Stimulated activated CD8-positive, alpha-beta memory T cell treated with anti-CD3 and anti-CD28 coated beads, Interleukin-12 subunit alpha, Interleukin-12 subunit beta, amount 100 ng/mL, for 4 hours (primary cell): ENCODE data around the gene TMPRSS6.

ENCODE experiments used
- DNase-seq: peaks from one replicate; pipeline ENCODE4 v3.0.0-alpha.2; 2020; ENCODE audit warnings: low read depth

Gene TMPRSS6

GRCh38 chr22:37117092-37117491, 7.6 kb upstream of the TMPRSS6 start:
- DNase-seq, result no peak

- DNase-seq, result no peak
Measured at GRCh38 chr22:37115032-37115431, 5.5 kb upstream of the TMPRSS6 start.

- DNase-seq, result no peak
Measured at GRCh38 chr22:37113757-37114156, 4.2 kb upstream of the TMPRSS6 start.

GRCh38 chr22:37112084-37112728, 2.7 kb upstream of the TMPRSS6 start:
- DNase-seq, result no peak

GRCh38 chr22:37111156-37111717, 1.7 kb upstream of the TMPRSS6 start:
- DNase-seq, result no peak

- DNase-seq, result no peak
Measured at GRCh38 chr22:37107816-37108621, 1.5 kb downstream of the TMPRSS6 start.

DNA sequence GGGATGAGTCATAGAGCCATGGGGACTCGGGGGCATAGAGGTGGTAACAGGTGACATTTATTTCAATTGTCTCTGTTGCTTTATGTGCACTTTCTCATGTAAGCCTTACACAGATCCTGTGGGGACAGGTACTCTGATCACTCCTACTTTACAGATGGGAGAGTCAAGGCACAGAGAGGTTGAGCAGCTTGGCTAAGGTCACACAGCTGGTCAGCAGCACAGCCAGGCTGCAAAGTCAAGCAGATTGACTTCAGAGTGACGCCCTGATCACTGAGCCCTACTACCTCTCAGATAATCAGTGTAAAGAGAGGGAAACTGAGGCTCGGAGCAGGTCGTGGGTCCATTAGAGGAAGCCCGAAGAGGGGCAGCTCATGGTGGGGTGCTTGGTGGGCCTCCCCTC, 3.5 kb downstream of the TMPRSS6 start:
- DNase-seq, result no peak

DNA sequence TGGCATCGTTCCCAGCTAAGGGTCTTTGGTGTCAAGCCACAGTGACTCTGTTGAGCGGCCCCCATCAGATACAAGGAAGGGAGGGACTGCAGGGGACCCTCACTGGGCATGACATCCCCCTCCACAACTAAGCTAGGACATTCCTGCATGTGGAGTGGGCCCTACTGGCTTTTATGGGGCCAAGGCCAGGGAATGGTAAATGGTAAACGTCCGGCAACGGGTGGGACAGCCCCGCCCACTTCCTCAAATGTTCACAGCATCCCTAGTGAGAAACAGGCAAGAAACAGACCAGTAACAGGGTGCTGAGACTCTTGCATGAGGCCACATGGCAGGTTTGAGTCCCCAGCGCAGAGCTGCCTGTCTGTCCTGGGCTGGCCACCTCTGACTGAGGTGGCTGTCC, 4.4 kb downstream of the TMPRSS6 start:
- DNase-seq, result no peak

DNA sequence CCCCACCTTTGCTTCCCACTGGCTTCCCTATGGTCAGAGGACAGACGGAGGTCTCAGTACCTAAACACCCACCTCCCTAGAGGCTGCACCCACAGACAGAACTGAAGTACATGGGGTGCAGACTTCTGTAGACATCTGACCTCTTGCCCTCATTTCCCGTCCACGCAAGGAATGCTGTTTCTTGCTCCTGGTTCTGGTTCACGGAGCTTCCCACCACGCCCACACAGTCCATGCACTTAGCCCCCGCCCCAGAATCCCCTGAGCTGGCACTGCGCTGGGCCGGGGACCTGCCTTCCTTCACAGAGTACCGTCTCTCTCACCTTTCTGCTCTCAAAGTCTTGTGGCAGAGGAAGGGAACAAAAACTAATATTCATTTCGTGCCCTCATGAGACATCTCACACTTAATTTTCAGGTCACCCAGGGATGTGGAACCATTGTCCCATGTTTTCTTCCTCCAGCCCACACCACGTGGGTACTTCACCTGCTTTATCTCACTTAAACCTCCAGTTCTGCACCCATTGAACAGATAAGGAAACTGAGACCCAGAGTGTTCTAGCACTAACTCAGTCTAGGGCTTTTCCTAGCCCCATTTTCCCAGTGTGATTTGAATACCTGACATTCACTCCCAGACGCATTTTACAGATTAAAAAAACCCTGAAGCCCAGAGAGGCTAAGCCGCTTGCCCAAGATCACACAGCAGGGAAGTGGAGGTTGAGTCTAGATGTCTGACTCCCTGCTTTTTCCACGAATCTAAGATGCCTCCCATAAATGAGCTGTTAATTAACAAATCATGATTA, 5.7 kb downstream of the TMPRSS6 start:
- no peak for DNase-seq

DNA sequence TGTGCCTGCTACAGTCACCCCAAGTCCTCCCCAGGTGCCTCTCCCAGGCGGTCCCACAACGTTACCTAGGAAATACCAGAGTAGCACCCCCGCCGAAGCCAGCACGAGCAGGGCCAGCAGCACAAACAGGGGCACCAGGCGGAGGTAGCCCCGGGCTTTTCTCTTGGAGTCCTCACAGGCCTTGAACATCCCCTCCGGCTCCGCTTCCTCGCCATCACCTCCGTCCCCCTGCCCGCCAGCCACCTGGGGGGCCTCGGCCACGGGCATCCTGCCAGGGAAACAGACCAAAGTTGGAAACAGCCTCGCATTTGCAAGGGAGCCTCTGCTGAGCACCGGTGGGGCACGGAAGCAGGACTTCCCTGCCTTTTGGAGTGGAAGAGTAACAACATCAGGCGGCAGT, 6.4 kb downstream of the TMPRSS6 start:
- DNase-seq, result no peak

DNA sequence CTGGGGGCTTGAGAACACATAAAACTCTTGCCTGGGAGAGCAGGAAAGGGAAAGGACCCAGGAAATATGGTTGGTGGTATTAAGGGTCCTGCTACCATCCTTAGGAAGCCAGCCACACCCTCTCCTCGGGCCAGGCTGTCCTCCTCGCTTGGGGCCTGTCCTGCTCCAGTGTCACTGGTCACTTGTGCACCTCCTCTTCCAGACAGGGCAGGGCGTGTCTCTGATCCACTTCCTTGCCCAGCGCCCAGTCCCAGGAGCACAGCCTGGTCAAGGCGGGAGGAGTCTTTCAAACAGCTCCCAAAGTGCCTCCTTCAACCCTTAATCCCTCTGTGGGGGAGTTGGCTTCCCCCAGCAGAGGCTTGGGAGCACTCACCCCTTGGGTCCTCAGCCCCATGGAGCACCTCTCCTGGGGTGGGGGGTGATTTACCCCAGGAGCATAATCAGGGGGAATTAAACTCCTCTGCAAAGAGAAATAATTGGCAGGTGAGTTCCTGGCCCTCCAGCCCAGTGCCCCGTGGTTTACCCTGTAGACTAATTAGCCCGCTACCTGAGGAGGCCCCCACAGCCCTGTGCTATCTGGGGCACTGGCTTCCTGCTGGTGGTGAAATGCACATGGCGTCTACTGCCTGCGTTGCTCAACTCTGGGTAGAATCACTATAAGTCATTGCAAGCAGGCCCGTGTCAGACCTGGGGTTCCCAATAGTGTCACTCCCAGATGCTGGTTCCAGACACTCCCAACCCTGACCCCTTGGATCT, 8.0 kb downstream of the TMPRSS6 start:
- DNase-seq, result no peak

- DNase-seq, result no peak
Measured at GRCh38 chr22:37100589-37101127, 8.9 kb downstream of the TMPRSS6 start.

GRCh38 chr22:37098976-37099591, 10.4 kb downstream of the TMPRSS6 start:
- no peak for DNase-seq

GRCh38 chr22:37097346-37097745, 12.2 kb downstream of the TMPRSS6 start:
- DNase-seq, result no peak

DNA sequence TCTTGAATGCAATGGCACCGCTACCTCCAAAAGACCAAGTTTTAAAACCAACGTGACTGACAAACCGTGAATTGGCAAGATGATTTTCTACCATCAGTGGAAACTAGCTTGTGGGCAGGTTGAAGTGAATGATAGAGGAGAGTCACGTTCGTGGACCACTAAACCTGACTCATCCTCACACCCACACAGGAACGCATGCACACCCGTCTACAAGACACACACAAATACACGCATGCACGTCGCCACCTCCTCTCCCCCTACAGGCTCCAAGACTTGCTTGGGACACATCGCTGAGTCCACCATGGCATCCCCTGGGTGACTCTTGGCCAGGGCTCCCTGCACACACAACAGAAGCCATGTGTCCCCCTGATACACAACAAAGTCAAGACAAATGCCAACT, 14.4 kb downstream of the TMPRSS6 start:
- peak; percentile 39 for DNase-seq

- DNase-seq, result no peak
Measured at GRCh38 chr22:37094239-37094638, 15.3 kb downstream of the TMPRSS6 start.

DNA sequence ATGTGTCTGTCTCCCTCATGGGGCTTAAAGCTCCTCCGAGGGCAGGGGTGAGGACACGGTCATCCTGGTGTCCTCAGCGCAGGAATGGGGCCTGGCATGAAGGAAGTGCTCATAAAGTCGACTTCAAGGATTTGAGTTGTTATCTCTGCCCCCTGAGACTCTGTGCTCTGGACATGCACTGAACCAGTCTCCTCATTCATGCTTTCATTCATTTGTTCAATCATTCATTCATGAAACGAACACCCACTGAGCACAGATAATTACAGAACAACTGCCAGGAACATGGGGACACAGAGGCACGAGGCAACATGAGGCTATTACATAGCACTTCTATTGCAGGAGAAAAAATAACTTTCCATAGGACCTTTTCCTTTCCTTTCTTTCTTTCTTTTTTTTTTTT, 16.5 kb downstream of the TMPRSS6 start:
- DNase-seq, result no peak

GRCh38 chr22:37091994-37092393, 17.5 kb downstream of the TMPRSS6 start:
- no peak for DNase-seq

DNA sequence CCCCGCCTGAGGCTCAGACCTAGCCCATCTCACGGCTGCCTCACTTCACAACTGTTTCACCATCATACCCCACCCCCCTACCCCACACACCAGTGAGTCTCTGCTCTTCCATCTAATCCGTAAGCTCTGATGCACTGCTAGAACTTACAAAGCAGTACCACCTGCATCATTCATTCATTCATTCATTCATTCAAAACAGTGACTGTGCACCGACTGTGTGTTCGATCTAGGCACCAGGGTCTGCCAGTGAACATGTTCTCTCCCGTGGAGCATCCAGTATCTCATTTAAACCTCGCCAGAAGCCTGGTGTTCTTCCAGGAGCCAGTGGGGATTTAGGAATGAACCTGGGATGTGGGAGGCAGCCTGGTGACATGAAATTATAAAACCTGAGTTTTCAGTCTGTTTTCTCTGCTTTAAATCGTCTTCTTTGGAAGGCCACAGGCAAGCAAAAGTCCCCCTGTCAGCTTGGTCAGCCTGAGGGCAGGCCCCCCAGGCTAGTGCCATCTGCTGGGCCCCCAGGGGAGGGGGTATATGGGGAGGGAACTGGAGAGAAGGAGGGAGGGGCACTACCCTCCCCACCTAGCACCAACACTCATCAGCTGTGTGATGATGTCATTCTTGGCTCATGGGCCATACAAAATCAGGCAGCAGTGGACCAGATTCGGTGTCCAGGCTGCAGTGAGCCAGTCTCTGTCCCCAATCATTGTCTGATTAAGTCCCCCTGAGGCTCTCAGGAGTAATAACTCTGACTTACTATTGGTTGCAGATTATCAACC, 18.4 kb downstream of the TMPRSS6 start:
- DNase-seq, result no peak

- no peak for DNase-seq
Measured at GRCh38 chr22:37089434-37089833, 20.1 kb downstream of the TMPRSS6 start.
